ENCODE data around the gene PPL. TPM values are rescaled to one million over a fixed set of nuclear protein-coding genes. Genes with fewer than 3 reads are reported as not detected.

Gene PPL
- total RNA-seq, 1 experiment from 2014 or later = 56.4 TPM

- no peaks in the 10 kb centered on the region for H4K20me1 ChIP-seq (ENCODE audit: insufficient read depth)
- ChIA-PET CTCF (no interaction called here), RAD21 (ENCODE audit: low non-redundant PET in 1 of 2, low total read pairs in 2 of 2, uncharacterized antibody in 2 of 2, unreplicated experiment in 2 of 2) (no interaction called here), POLR2A (no interaction called here)
- DNase-seq (ENCODE audit: low read depth, low spot score) (no peak), ATAC-seq (no peak)
- H2AFZ ChIP-seq (ENCODE audit: low read depth, low read length, poor library complexity, severe bottlenecking) = no peak overlapping the region
- H3K27me3 ChIP-seq (ENCODE audit: insufficient read depth, low read length) = no peaks in the 10 kb centered on the region
- TF ChIP-seq JUND (IDR thresholded peaks at IDR 0.05) = no peak
- TF ChIP-seq POLR2AphosphoS5 (IDR thresholded peaks at IDR 0.05; ENCODE audit: low read depth, low read length) = no peak
- no peak for TF ChIP-seq ZBTB33 (IDR thresholded peaks at IDR 0.05; ENCODE audit: extremely low read depth, insufficient replicate concordance, low read length)
- TF ChIP-seq CTCF (IDR thresholded peaks at IDR 0.05 in 2 of 3, conservative IDR thresholded peaks at IDR 0.05 in 1 of 3; ENCODE audit: borderline replicate concordance in 1 of 3, insufficient read depth in 1 of 3, low read depth in 2 of 3, low read length in 2 of 3) = no peak
- no peaks in the 10 kb centered on the region for H3K4me1 ChIP-seq (ENCODE audit: control insufficient read depth in 1 of 2, insufficient read depth in 2 of 2, low read length in 2 of 2)
- no peak overlapping the region for H3K4me3 ChIP-seq (replicated peaks in 1 of 2; ENCODE audit: low read depth in 1 of 2, low read length in 2 of 2)
- peaks cover 0 to 13% of the 10 kb centered on the region in 2 experiments; a peak in 3 of 4 replicates for H3K36me3 ChIP-seq (ENCODE audit: control insufficient read depth in 1 of 2, insufficient read depth in 2 of 2, low read length in 2 of 2)
- H3K27ac ChIP-seq (ENCODE audit: low read depth, low read length) = no peak overlapping the region
- no peaks in the 10 kb centered on the region for H3K9me2 ChIP-seq (ENCODE audit: insufficient read depth)
- intact Hi-C loops (cut with micrococcal nuclease) = no loop called here
- H3K9me3 ChIP-seq (ENCODE audit: control insufficient read depth in 1 of 2, insufficient read depth in 1 of 2, low read depth in 1 of 2, low read length in 2 of 2) = no peaks in the 10 kb centered on the region
- H3K79me2 ChIP-seq (ENCODE audit: insufficient read depth, low read length) = no peaks in the 10 kb centered on the region
- no TSS peak for BruUV-seq (replicated peaks)
- no peak overlapping the region for H3K9ac ChIP-seq (ENCODE audit: low read length)
- H3K4me2 ChIP-seq (ENCODE audit: low read length) = no peak overlapping the region
These were observed 34.9 kb downstream of the PPL start for GRCh38 chr16:4902038-4902437.

- Histone ChIP-seq H3K4me1 (ENCODE audit: control insufficient read depth in 1 of 2, insufficient read depth in 2 of 2, low read length in 2 of 2) (no peaks in the 10 kb centered on the region), H3K9me3 (ENCODE audit: control insufficient read depth in 1 of 2, insufficient read depth in 1 of 2, low read depth in 1 of 2, low read length in 2 of 2) (no peaks in the 10 kb centered on the region), H4K20me1 (ENCODE audit: insufficient read depth) (no peaks in the 10 kb centered on the region), H3K27me3 (ENCODE audit: insufficient read depth, low read length) (no peaks in the 10 kb centered on the region), H3K4me3 (replicated peaks in 1 of 2; ENCODE audit: low read depth in 1 of 2, low read length in 2 of 2) (no peak overlapping the region), H2AFZ (ENCODE audit: low read depth, low read length, poor library complexity, severe bottlenecking) (no peak overlapping the region), H3K4me2 (ENCODE audit: low read length) (no peak overlapping the region), H3K36me3 (ENCODE audit: control insufficient read depth in 1 of 2, insufficient read depth in 2 of 2, low read length in 2 of 2) (peaks cover 0 to 13% of the 10 kb centered on the region in 2 experiments; a peak in 3 of 4 replicates), H3K9me2 (ENCODE audit: insufficient read depth) (no peaks in the 10 kb centered on the region), H3K9ac (ENCODE audit: low read length) (no peak overlapping the region), H3K79me2 (ENCODE audit: insufficient read depth, low read length) (no peaks in the 10 kb centered on the region), H3K27ac (ENCODE audit: low read depth, low read length) (no peak overlapping the region)
- POLR2A ChIA-PET = no interaction called here
- CTCF ChIA-PET = no interaction called here
- intact Hi-C loops (cut with micrococcal nuclease) = no loop called here
- DNase-seq (ENCODE audit: low read depth, low spot score) (no peak), ATAC-seq (no peak)
- BruUV-seq (replicated peaks) = no TSS peak
- RAD21 ChIA-PET (ENCODE audit: low non-redundant PET in 1 of 2, low total read pairs in 2 of 2, uncharacterized antibody in 2 of 2, unreplicated experiment in 2 of 2) = no interaction called here
- TF ChIP-seq ATF3 (IDR thresholded peaks at IDR 0.05) (no peak), MAX (IDR thresholded peaks at IDR 0.05) (no peak), JUND (IDR thresholded peaks at IDR 0.05) (no peak), CTCF (IDR thresholded peaks at IDR 0.05 in 2 of 3, conservative IDR thresholded peaks at IDR 0.05 in 1 of 3; ENCODE audit: borderline replicate concordance in 1 of 3, insufficient read depth in 1 of 3, low read depth in 2 of 3, low read length in 2 of 3) (no peak), REST (IDR thresholded peaks at IDR 0.05; ENCODE audit: low read depth) (no peak), CBX3 (IDR thresholded peaks at IDR 0.05; ENCODE audit: low read depth) (no peak)
These were observed 36.2 kb downstream of the PPL start for GRCh38 chr16:4900750-4901149.
